Measurements from ENCODE around the gene FNIP1. TPM values are rescaled to one million over a fixed set of nuclear protein-coding genes. Genes with fewer than 3 reads are reported as not detected.

The FNIP1 gene
- total and polyA plus RNA-seq, 2 of the 13 experiments (the other 11 are each of a cell fraction or from before 2014, with no cell fraction given): 10.9 to 29.3 TPM

DNA sequence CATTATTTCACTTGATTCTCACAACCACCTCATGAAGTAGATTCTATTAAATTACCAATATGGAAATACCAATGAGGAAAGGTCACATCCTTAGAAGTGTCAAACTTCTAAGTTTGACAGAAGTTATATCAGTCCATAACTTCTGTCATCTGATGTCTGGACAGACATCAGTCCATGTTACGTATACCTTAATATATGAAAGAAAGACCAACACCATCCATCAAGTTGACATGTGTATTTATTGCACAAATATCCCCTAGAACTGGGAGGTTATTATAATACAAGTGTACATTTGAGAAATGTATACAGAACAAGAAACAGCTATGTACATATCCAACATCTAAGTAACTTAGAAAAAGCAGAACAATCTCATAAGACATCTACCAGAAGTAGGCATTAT is 155.3 kb downstream of the FNIP1 start:
- ChIA-PET POLR2A (interaction anchor here (1.5 kb wide), 1 partner anchor 156 kb away, joined by 5 read pairs; the partner anchor contains the start of gene FNIP1), CTCF (ENCODE audit: low intra/inter-chr PET ratio, low total read pairs) (no interaction called here)
- TF ChIP-seq HOXD1 (CRISPR knock-in tag; IDR thresholded peaks at IDR 0.05) (0 out of 2 replicates have a peak, but pooled peaks have one; percentile 48), ZNF205 (CRISPR knock-in tag; IDR thresholded peaks at IDR 0.05) (no peak)
- FAIRE-seq: no peak
- intact Hi-C loops (cut with micrococcal nuclease; ENCODE audit: unreplicated experiment) (no loop called here), in situ Hi-C loops (cut with HindIII; ENCODE audit: extremely low pct_ligation_motif_present, low pct_unique_long_range_greater_than_20kb) (no loop called here)
- Histone ChIP-seq H3K4me3 (replicated peaks in 1 of 3; ENCODE audit: insufficient read depth in 1 of 3, low read depth in 2 of 3, low read length in 3 of 3) (no peak overlapping the region), H3K36me3 (replicated peaks in 1 of 2; ENCODE audit: control insufficient read depth in 1 of 2, insufficient read depth in 2 of 2, low read length in 2 of 2) (peaks cover 0 to 19% of the 10 kb centered on the region in 2 experiments; a peak in 2 of 5 replicates), H3K9me3 (ENCODE audit: low read length) (no peaks in the 10 kb centered on the region), H3K9ac (ENCODE audit: insufficient read depth, low read depth, low read length) (no peak overlapping the region), H3K27me3 (ENCODE audit: control insufficient read depth in 1 of 2, insufficient read depth in 2 of 2, low read length in 2 of 2) (no peaks in the 10 kb centered on the region), H3K4me2 (ENCODE audit: low read depth, low read length) (no peak overlapping the region), H2AFZ (ENCODE audit: low read length) (no peak overlapping the region), H4K20me1 (ENCODE audit: insufficient read depth, low read length) (no peaks in the 10 kb centered on the region), H3K4me1 (ENCODE audit: insufficient read depth, low read length) (peaks cover 7% of the 10 kb centered on the region), H3K79me2 (ENCODE audit: insufficient read depth, low read length) (no peaks in the 10 kb centered on the region), H3K27ac (ENCODE audit: extremely low read length, insufficient read depth, low read length) (no peak overlapping the region)
- DNase-seq (ENCODE audit: low spot score): no peak
- ATAC-seq: no peak
- no TSS peak for BruUV-seq (replicated peaks)
- 100% methylated on average over 1 of the region's 1 CpG for WGBS (ENCODE audit: low lambda C conversion rate)

DNA sequence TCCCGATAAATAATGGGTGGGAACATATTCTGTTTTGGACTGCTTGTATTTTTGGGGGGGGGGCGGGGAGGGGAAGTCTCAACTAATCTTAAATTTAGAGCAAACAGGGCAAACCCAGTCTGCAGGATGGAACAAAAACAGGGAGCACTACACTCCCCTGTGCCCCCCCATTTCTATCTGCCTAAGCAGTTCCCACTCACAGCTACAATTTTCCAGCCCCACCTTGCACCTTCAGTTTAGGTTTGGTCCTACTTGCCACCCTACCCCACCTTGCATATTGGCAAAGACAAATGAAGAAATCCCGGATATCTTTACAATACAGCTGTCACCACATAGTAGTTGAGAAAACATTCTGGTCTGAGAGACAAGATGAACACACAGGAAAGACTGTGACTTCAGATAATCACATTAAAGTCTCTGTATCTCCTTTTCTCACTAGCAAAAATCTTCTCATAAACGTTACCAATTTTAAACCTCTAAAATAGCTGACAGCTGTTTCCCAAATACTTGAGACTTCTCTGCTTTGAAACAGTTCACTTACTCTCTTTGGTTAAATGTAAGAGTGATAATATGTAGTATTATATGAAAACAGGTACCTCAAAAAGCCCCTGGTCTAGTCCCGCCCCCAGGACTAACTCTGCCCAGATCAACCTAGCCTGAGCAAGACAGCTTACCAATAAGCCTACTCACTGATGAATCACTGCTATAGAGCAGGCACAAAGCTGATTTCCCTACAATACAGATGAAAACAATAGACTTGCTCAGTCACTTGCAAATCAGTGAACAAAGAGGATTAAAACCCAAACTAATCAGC is 156.6 kb downstream of the FNIP1 start:
- Histone ChIP-seq H3K4me1 (ENCODE audit: insufficient read depth, low read length) (peaks cover 10% of the 10 kb centered on the region), H2AFZ (ENCODE audit: low read length) (no peak overlapping the region), H3K9ac (ENCODE audit: insufficient read depth, low read depth, low read length) (no peak overlapping the region), H3K79me2 (ENCODE audit: insufficient read depth, low read length) (no peaks in the 10 kb centered on the region), H3K4me2 (ENCODE audit: low read depth, low read length) (no peak overlapping the region), H3K9me3 (ENCODE audit: low read length) (no peaks in the 10 kb centered on the region), H4K20me1 (ENCODE audit: insufficient read depth, low read length) (no peaks in the 10 kb centered on the region), H3K27ac (ENCODE audit: extremely low read length, insufficient read depth, low read length) (no peak overlapping the region), H3K27me3 (ENCODE audit: control insufficient read depth in 1 of 2, insufficient read depth in 2 of 2, low read length in 2 of 2) (no peaks in the 10 kb centered on the region), H3K36me3 (replicated peaks in 1 of 2; ENCODE audit: control insufficient read depth in 1 of 2, insufficient read depth in 2 of 2, low read length in 2 of 2) (peaks cover 0 to 14% of the 10 kb centered on the region in 2 experiments; a peak in 2 of 5 replicates), H3K4me3 (replicated peaks in 1 of 3; ENCODE audit: insufficient read depth in 1 of 3, low read depth in 2 of 3, low read length in 3 of 3) (no peak overlapping the region)
- CTCF ChIA-PET (ENCODE audit: low intra/inter-chr PET ratio, low total read pairs): interaction anchor here (1.5 kb wide), 1 partner anchor 51 kb away, joined by 4 read pairs; no protein-coding TSS in a partner anchor
- no peak for DNase-seq (ENCODE audit: low spot score)
- whole genome bisulfite sequencing (ENCODE audit: low lambda C conversion rate): 91% methylated on average over 5 of the region's 5 CpGs
- in situ Hi-C loops (cut with HindIII; ENCODE audit: extremely low pct_ligation_motif_present, low pct_unique_long_range_greater_than_20kb) (no loop called here), intact Hi-C loops (cut with micrococcal nuclease; ENCODE audit: unreplicated experiment) (no loop called here)
- POLR2A ChIA-PET: interaction anchor here (1.2 to 1.8 kb wide), 3 partner anchors 31 to 366 kb away, joined by 3 to 5 read pairs (median 4); partner anchors contain the start of gene FNIP1
- ATAC-seq: no peak; the same call in 2 of the 3 replicates
- TF ChIP-seq SRSF9 (IDR thresholded peaks at IDR 0.05; ENCODE audit: borderline replicate concordance, insufficient read depth, low read depth, low read length, poor library complexity, severe bottlenecking) (no peak), ZFYVE20 (CRISPR knock-in tag; IDR thresholded peaks at IDR 0.05; ENCODE audit: borderline replicate concordance, low read depth) (no peak), ZNF235 (CRISPR knock-in tag; IDR thresholded peaks at IDR 0.05; ENCODE audit: borderline replicate concordance) (no peak), MIER3 (CRISPR knock-in tag; IDR thresholded peaks at IDR 0.05; ENCODE audit: borderline replicate concordance) (no peak)
- no peak for FAIRE-seq
- BruUV-seq (replicated peaks): no TSS peak

All from HepG2 (cell line).